A549 (cell line): ENCODE results near the gene IMPDH2. TPM values are rescaled to one million over a fixed set of nuclear protein-coding genes. Genes with fewer than 3 reads are reported as not detected.

Experiments
- ATAC-seq, 2 experiments: fragments of 200-7000 bp in 1 of 2; fragments of >200 bp in 1 of 2; cut with Nextera tagmentation in 1 of 2; cut with Tn5 transposase in 1 of 2; 3 replicates each; pipeline versions ENCODE4 v1.8.0 to v1.9.1; 2018 to 2020; ENCODE audit warnings: mild to moderate bottlenecking in 1 of 2, moderate library complexity in 1 of 2
- CTCF ChIA-PET: fragments of 300-600 bp; sonication (Branson Sonifier 250); formaldehyde crosslinking; extraction: SDS; loops from one replicate; lab custom pipeline; 2021; ENCODE audit warnings: antibody characterized with exemption, inconsistent platforms; lab: Yijun Ruan, JAX
- POLR2A ChIA-PET: fragments of 350-600 bp; formaldehyde crosslinking; extraction: SDS; loops from one replicate; lab custom pipeline; 2021; ENCODE audit warnings: antibody characterized with exemption, inconsistent platforms; lab: Yijun Ruan, JAX
- DNase-seq, 2 experiments: peaks; one replicate each; pipeline versions ENCODE4 v3.0.0 to v3.0.0-alpha.2; 2011 to 2016; ENCODE audit warnings: low read depth in 1 of 2, low spot score in 1 of 2
- FAIRE-seq: peaks from 2 replicates; lab custom pipeline; 2011; peaks lifted over from hg19 to GRCh38; lab: Jason Lieb, UNC
- H3K27ac ChIP-seq, 2 experiments: fragments of >200 bp; sonication (Bioruptor Twin); formaldehyde crosslinking; 3 replicates each; pipeline ENCODE4 v1.5.1; 2016 to 2017
- H3K4me1 ChIP-seq: fragments of >200 bp; sonication (Bioruptor Twin); formaldehyde crosslinking; 3 replicates; pipeline ENCODE4 v1.6.1; 2016
- H3K4me2 ChIP-seq: fragments of >200 bp; sonication (Bioruptor Twin); formaldehyde crosslinking; 3 replicates; pipeline ENCODE4 v1.6.1; 2016
- H3K4me3 ChIP-seq: fragments of >200 bp; sonication (Bioruptor Twin); formaldehyde crosslinking; 3 replicates; pipeline ENCODE4 v1.5.1; 2016
- H3K9me3 ChIP-seq: fragments of >200 bp; sonication (Bioruptor Twin); formaldehyde crosslinking; 3 replicates; pipeline ENCODE4 v1.6.1; 2016
- ATOH8 ChIP-seq: fragments of 250-450 bp; sonication (Bioruptor Pico); IDR thresholded peaks from 2 replicates; pipeline ENCODE4 v1.5.0; 2020; ENCODE audit warnings: low read depth, mild to moderate bottlenecking, moderate library complexity
- BHLHE40 ChIP-seq: IDR thresholded peaks from 2 replicates; pipeline ENCODE4 v1.6.1; 2012; ENCODE audit warnings: low read depth, low read length, inconsistent platforms
- CBX8 ChIP-seq: fragments of 200-600 bp; sonication (generic); IDR thresholded peaks from 2 replicates; pipeline ENCODE4 v1.6.1; 2016
- CHD4 ChIP-seq: fragments of 200-600 bp; sonication (generic); IDR thresholded peaks from 2 replicates; pipeline ENCODE4 v1.6.1; 2016; ENCODE audit warnings: antibody characterized with exemption, mild to moderate bottlenecking, borderline replicate concordance
- EHF ChIP-seq: fragments of 250-450 bp; sonication (Bioruptor Pico); IDR thresholded peaks from 2 replicates; pipeline ENCODE4 v1.5.0; 2020; ENCODE audit warnings: mild to moderate bottlenecking
- ELK1 ChIP-seq: fragments of 150-350 bp; IDR thresholded peaks from 2 replicates; pipeline ENCODE4 v1.6.1; 2014; ENCODE audit warnings: low read depth, mild to moderate bottlenecking, low read length
- EP300 ChIP-seq, 2 experiments: fragments of >200 bp; sonication (Bioruptor Twin); formaldehyde crosslinking; IDR thresholded peaks; 2 replicates in 1 of 2; 3 replicates in 1 of 2; pipeline ENCODE4 v1.6.1; 2016 to 2017
- ESRRA ChIP-seq: fragments of 150-350 bp; IDR thresholded peaks from 2 replicates; pipeline ENCODE4 v1.6.1; 2014; ENCODE audit warnings: mild to moderate bottlenecking, low read length, borderline replicate concordance
- FOSB ChIP-seq: fragments of 250-450 bp; sonication (Bioruptor Pico); IDR thresholded peaks from 2 replicates; pipeline ENCODE4 v1.5.0; 2020; ENCODE audit warnings: mild to moderate bottlenecking, moderate library complexity
- FOSL2 ChIP-seq, 2 experiments: fragments of 450-650 bp in 1 of 2; fragments of >200 bp in 1 of 2; sonication (Bioruptor Twin) in 1 of 2; formaldehyde crosslinking; IDR thresholded peaks; 2 replicates each; pipeline versions ENCODE4 v1.5.0 to v1.6.1; 2016 to 2020; ENCODE audit warnings: mild to moderate bottlenecking in 1 of 2, moderate library complexity in 1 of 2
- GATA3 ChIP-seq: IDR thresholded peaks from 2 replicates; pipeline ENCODE4 v1.6.1; 2012; ENCODE audit warnings: borderline replicate concordance
- HDAC2 ChIP-seq: fragments of 200-600 bp; sonication (generic); IDR thresholded peaks from 2 replicates; pipeline ENCODE4 v1.6.1; 2016
- HEYL ChIP-seq: fragments of 250-450 bp; sonication (Bioruptor Pico); IDR thresholded peaks from 2 replicates; pipeline ENCODE4 v1.8.0; 2021; ENCODE audit warnings: mild to moderate bottlenecking, moderate library complexity
- HMGXB4 ChIP-seq: fragments of 250-450 bp; sonication (Bioruptor Pico); IDR thresholded peaks from 2 replicates; pipeline ENCODE4 v1.5.0; 2021; ENCODE audit warnings: mild to moderate bottlenecking, moderate library complexity, borderline replicate concordance
- HOXB13 ChIP-seq: fragments of 250-450 bp; sonication (Bioruptor Pico); IDR thresholded peaks from 2 replicates; pipeline ENCODE4 v1.5.0; 2020; ENCODE audit warnings: low read depth, mild to moderate bottlenecking, moderate library complexity
- HOXB5 ChIP-seq: fragments of 250-450 bp; sonication (Bioruptor Pico); IDR thresholded peaks from 2 replicates; pipeline ENCODE4 v1.5.0; 2020; ENCODE audit warnings: mild to moderate bottlenecking, moderate library complexity
- JUN ChIP-seq, 2 experiments: fragments of >200 bp; sonication (Bioruptor Twin); formaldehyde crosslinking; IDR thresholded peaks; 2 replicates in 1 of 2; 3 replicates in 1 of 2; pipeline ENCODE4 v1.6.1; 2016 to 2017
- JUNB ChIP-seq: fragments of >200 bp; sonication (Bioruptor Twin); formaldehyde crosslinking; IDR thresholded peaks from 2 replicates; pipeline ENCODE4 v1.6.1; 2016
- KDM1A ChIP-seq: fragments of 200-600 bp; sonication (generic); IDR thresholded peaks from 2 replicates; pipeline ENCODE4 v1.6.1; 2016; ENCODE audit warnings: low read depth, mild to moderate bottlenecking
- KDM5A ChIP-seq: fragments of 200-600 bp; sonication (generic); IDR thresholded peaks from 2 replicates; pipeline ENCODE4 v1.6.1; 2016; ENCODE audit warnings: antibody characterized with exemption, mild to moderate bottlenecking
- MAZ ChIP-seq: fragments of 150-350 bp; IDR thresholded peaks from 2 replicates; pipeline ENCODE4 v1.6.1; 2014; ENCODE audit warnings: antibody characterized with exemption, low read depth, low read length, borderline replicate concordance
- NFE2L2 ChIP-seq: fragments of 150-350 bp; conservative IDR thresholded peaks from 2 replicates; pipeline ENCODE4 v1.6.1; 2014; ENCODE audit warnings: low read length
- NPAS2 ChIP-seq: fragments of 250-450 bp; sonication (Bioruptor Pico); IDR thresholded peaks from 2 replicates; pipeline ENCODE4 v1.8.0; 2022; ENCODE audit warnings: mild to moderate bottlenecking, moderate library complexity, borderline replicate concordance
- NR3C1 ChIP-seq: fragments of >200 bp; sonication (Bioruptor Twin); formaldehyde crosslinking; IDR thresholded peaks from 3 replicates; pipeline ENCODE4 v1.6.1; 2017
- POLR2AphosphoS2 ChIP-seq: conservative IDR thresholded peaks from 2 replicates; pipeline ENCODE4 v1.6.1; 2012; ENCODE audit warnings: low read length, improper control_type of control experiment, inconsistent platforms
- RAD21 ChIP-seq, 2 experiments: fragments of >200 bp in 1 of 2; sonication (Bioruptor Twin) in 1 of 2; formaldehyde crosslinking in 1 of 2; IDR thresholded peaks in 1 of 2; conservative IDR thresholded peaks in 1 of 2; 2 replicates in 1 of 2; 3 replicates in 1 of 2; pipeline ENCODE4 v1.6.1; 2012 to 2018; ENCODE audit warnings: inconsistent platforms in 1 of 2
- RFX5 ChIP-seq: fragments of 450-650 bp; IDR thresholded peaks from 2 replicates; pipeline ENCODE4 v1.7.1; 2014; ENCODE audit warnings: antibody characterized with exemption, mild to moderate bottlenecking, moderate library complexity
- RNF2 ChIP-seq: fragments of 200-600 bp; sonication (generic); IDR thresholded peaks from 2 replicates; pipeline ENCODE4 v1.6.1; 2016; ENCODE audit warnings: low read depth, mild to moderate bottlenecking, antibody characterized with exemption, moderate library complexity, borderline replicate concordance
- TP53 ChIP-seq: fragments of 250-450 bp; sonication (Bioruptor Pico); IDR thresholded peaks from 2 replicates; pipeline ENCODE4 v1.5.0; 2021; ENCODE audit warnings: mild to moderate bottlenecking, moderate library complexity
- USF2 ChIP-seq: fragments of 450-650 bp; IDR thresholded peaks from 2 replicates; pipeline ENCODE4 v1.6.1; 2014; ENCODE audit warnings: antibody characterized with exemption
- ZFP36 ChIP-seq: fragments of 450-650 bp; IDR thresholded peaks from 2 replicates; pipeline ENCODE4 v1.6.1; 2014; ENCODE audit warnings: borderline replicate concordance; ENCODE audit not compliant: partially characterized antibody
- WGBS: methylation state at CpG from one replicate; pipeline ENCODE4 v1.1.6; 2017; ENCODE audit errors: missing lambda C conversion rate; 5-methylcytosine and 5-hydroxymethylcytosine counted together
- polyA plus RNA-seq, 4 experiments: library from polyadenylated mRNA; depleted of rRNA in 3 of 4; stranded (reverse); fragments of >200 nt; fragmentation: RNase III in 1 of 4; extraction: RNeasy Plus Mini Kit Qiagen cat#74134 plus additional on column Dnase treatment in 1 of 4; gene quantifications; 2 replicates in 3 of 4; 3 replicates in 1 of 4; pipeline ENCODE4 v1.2.3, GENCODE V29; 2011 to 2017

The IMPDH2 gene
- polyA plus RNA-seq, 2 of the 4 experiments (the other 2 are of a cell fraction), result 175 to 212 TPM

DNA sequence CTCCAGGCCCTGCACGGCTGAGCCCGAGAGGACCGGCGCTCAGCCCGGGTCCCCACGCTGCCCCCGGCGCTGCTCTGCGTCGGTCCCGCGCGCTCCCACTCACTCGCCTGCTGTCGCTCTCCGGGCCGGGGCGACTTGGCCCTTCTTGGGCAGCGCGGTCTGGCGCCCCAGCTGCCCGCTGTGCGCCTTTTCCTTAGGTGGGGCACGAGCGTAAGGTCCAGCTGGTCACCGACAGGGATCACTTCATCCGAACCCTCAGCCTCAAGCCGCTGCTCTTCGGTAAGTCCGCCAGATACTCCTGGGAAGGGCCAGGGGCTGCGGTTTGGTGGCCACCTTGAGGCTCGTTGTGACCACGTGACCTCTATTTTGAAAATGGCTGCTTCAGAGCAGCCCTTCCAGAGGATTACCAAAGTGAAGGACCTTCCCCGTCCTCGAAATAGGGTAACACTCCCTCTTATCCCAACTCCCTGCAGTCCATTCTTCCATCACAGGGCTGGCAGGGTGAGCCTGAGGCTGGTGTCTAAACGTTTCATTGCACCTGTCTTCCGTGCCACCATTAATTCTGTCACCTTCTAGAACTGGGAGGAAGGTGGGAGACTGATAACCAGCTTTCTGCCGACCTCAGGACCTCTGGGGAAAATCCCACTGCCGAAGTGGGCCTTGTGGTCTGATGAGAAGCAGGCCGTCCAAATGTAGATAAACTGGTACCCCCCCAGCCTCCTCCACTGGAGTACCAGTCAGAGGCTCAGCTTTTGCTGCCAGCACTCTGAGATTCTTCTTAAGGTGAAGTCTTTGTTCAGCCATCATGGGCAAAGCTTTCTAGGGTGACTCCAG lies 38.3 kb downstream of the IMPDH2 start (continued):
- peak; percentile 68 for TF ChIP-seq KDM5A
- no peak for TF ChIP-seq EP300 (IDR thresholded peaks at IDR 0.05)
- TF ChIP-seq RFX5, result no peak
- TF ChIP-seq GATA3, result no peak
- no peak for TF ChIP-seq ESRRA
- no peak for TF ChIP-seq ZFP36
- TF ChIP-seq USF2, result peak; percentile 87
- TF ChIP-seq HOXB5, result no peak
- TF ChIP-seq CHD4, result no peak
- no peak for TF ChIP-seq NR3C1
- TF ChIP-seq HMGXB4, result no peak
- no peak; the same call in 1 of the 2 replicates for TF ChIP-seq HDAC2
- TF ChIP-seq ELK1, result no peak
- TF ChIP-seq BHLHE40, result no peak

GRCh38 chr3:48989796-48990635 lies 39.2 kb downstream of the IMPDH2 start, which contains the start of gene P4HTM:
Gene P4HTM, plus strand, starts transcription at chr3:48990241. Its CDS starts 16 bp downstream, at chr3:48990257.
- POLR2A ChIA-PET, result interaction anchor here (0.5 to 1.7 kb wide), 7 partner anchors 11 to 439 kb away, joined by 3 to 24 read pairs (median 3); partner anchors contain the start of genes IMPDH2, NDUFAF3, NICN1 and WDR6
- CTCF ChIA-PET, result interaction anchor here (0.6 to 16.7 kb wide), 11 partner anchors 12 to 464 kb away, joined by 3 to 385 read pairs (median 4); partner anchors contain the start of genes ARIH2, DALRD3, IMPDH2 and NDUFAF3
- no peak for FAIRE-seq
- TF ChIP-seq HEYL (CRISPR knock-in tag), result no peak
- TF ChIP-seq RAD21 (conservative IDR thresholded peaks at IDR 0.05 in 1 of 2, IDR thresholded peaks at IDR 0.05 in 1 of 2), result peak in 1 of 2 experiments; percentile 20; a peak in 2 of 5 replicates
- TF ChIP-seq TP53 (CRISPR knock-in tag), result no peak
- peak; percentile 75; a peak in 4 of 5 replicates for TF ChIP-seq JUN (IDR thresholded peaks at IDR 0.05)
- TF ChIP-seq ATOH8 (CRISPR knock-in tag), result no peak
- no peak for TF ChIP-seq RFX5
- TF ChIP-seq CBX8, result no peak
- TF ChIP-seq FOSB (CRISPR knock-in tag), result no peak
- no peak for TF ChIP-seq RNF2
- no peak for TF ChIP-seq ELK1
- no peak; the same call in none of the 2 replicates for TF ChIP-seq JUNB
- TF ChIP-seq POLR2AphosphoS2, result no peak
- TF ChIP-seq NFE2L2, result no peak
- no peak for TF ChIP-seq NPAS2 (CRISPR knock-in tag)
- TF ChIP-seq MAZ, result no peak
- no peak for TF ChIP-seq HOXB13 (CRISPR knock-in tag)
- TF ChIP-seq KDM1A, result no peak
- TF ChIP-seq EHF (CRISPR knock-in tag), result no peak
- no peak for TF ChIP-seq KDM5A
- TF ChIP-seq EP300 (IDR thresholded peaks at IDR 0.05), result no peak
- peak; percentile 55; the same call in 1 of the 2 replicates for TF ChIP-seq FOSL2 (IDR thresholded peaks at IDR 0.05)
- peak; percentile 85 for TF ChIP-seq FOSL2 (CRISPR knock-in tag; IDR thresholded peaks at IDR 0.05)

More at GRCh38 chr3:48989796-48990635, 39.2 kb downstream of the IMPDH2 start, which contains the start of gene P4HTM:
- ATAC-seq (peak; percentile 79 to 89), DNase-seq (peak in 1 of 2 experiments; percentile 82)
- peak within 1 kb of the TSS; percentile 79 for H3K4me2 ChIP-seq
- 0% methylated on average over 2 of the region's 91 CpGs for WGBS
- peak within 1 kb of the TSS; percentile 92 for H3K4me3 ChIP-seq
- H3K4me1 ChIP-seq, result peaks cover 25% of the 10 kb centered on the region
- no peaks in the 10 kb centered on the region for H3K9me3 ChIP-seq
- peak within 1 kb of the TSS; percentile 93 to 97 for H3K27ac ChIP-seq
